HT-29 (cell line): ENCODE results near the gene RFX3. TPM values are rescaled to one million over a fixed set of nuclear protein-coding genes. Genes with fewer than 3 reads are reported as not detected.

ENCODE experiments used
- DNase-seq: peaks from one replicate; pipeline ENCODE4 v3.0.0-alpha.2; 2015; ENCODE audit warnings: low spot score
- total RNA-seq: library from RNA; depleted of rRNA; stranded (reverse); fragments of >200 nt; shearing (Covaris generic); gene quantifications from 2 replicates; pipeline ENCODE4 v1.2.3, GENCODE V29; 2014

The RFX3 gene
- total RNA-seq, 1 experiment from 2014 or later: 4.6 TPM

- DNase-seq: no peak
These were observed 290.3 kb downstream of the RFX3 start for GRCh38 chr9:3235497-3235896.

- no peak for DNase-seq
These were observed 300.9 kb downstream of the RFX3 start for GRCh38 chr9:3224931-3225330.

GRCh38 chr9:3215658-3216057, 310.1 kb downstream of the RFX3 start:
- DNase-seq: no peak

DNA sequence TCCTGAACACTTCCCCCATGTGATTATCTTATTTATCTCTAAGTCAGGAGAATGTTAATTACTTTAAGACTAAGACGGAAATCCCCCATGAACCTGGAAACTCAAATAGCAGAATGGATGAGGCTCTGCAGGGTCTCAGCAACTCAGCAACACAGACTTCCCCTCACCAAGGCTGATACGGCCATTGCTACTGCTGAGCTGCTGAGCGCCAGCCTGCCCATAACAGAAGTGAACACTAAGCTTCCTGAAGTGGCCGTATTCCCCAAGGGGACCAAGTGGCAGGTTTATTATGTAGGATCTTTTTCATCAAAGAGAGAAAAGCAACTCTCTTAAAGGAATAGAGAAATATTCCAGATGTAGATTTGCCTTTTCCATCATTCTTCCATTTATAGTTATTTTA, 311.1 kb downstream of the RFX3 start:
- no peak for DNase-seq

DNA sequence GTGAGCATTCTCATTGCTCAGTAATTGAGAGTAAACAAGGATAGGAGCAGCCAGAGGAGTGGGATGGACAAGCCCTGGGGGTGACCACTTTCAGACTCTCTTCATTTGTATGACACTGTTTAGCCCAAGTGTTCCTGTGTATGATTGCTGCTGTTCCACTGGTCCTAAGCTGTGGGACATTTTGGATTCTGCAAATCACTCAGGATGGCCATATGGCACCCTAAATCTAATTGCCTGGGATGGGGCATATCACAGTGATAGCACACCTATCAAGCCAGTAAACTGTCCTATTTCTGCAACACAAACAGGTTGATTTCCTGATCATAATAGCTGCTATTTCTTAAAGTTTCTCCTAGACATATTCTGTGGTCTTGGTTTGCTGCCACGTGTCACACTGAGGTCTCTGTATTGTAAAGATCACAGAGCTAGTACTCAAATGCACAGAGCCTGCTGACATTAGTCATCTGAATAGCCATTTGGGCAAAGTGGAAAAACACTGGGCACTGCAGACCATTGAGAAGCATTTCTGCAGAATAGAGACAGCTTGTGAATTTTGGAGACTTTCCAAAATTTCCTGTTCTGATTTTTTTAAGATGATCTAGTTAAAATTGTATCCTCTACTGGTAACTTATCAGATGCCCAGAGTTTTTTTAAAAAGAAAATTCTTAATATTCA, 320.2 kb downstream of the RFX3 start:
- DNase-seq: no peak

- DNase-seq: no peak
These were observed 325.4 kb downstream of the RFX3 start for GRCh38 chr9:3200331-3200774.

GRCh38 chr9:3193791-3194190, 332.0 kb downstream of the RFX3 start:
- no peak for DNase-seq

GRCh38 chr9:3191715-3192114, 334.1 kb downstream of the RFX3 start:
- DNase-seq: no peak

DNA sequence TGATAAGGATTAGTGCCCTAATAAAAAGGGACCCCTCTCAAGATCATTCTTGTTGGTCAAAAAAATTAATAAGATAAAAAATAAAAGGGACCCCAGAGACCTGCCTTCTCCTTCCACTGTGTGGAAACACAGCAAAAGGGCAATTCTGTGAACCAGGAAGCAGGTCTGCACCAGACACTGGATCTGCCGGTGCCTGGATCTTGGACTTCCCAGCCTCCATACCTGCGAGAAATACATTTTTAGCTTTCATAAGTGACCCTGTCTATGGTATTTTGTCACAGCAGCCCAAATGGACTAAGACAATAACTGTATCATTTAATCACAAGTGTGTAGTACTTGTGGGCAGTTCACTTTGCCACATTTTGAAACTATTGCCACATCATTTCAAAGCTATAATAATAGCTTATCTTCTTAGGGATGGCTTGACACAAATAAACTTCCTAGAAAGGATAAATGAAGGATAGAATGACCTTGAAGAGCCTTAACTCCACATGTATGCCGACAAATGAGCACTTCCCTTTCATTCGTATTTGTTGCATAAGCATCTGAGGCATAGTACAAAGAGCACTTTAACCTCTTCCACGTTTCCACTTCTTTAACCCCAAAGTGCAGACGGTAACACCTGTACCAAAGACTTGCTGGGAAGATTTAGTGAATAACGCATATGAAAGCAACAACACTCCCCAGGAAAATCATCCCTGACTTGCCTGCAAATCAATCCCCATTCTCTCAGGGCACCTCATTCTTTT, 336.5 kb downstream of the RFX3 start:
- DNase-seq: no peak

DNA sequence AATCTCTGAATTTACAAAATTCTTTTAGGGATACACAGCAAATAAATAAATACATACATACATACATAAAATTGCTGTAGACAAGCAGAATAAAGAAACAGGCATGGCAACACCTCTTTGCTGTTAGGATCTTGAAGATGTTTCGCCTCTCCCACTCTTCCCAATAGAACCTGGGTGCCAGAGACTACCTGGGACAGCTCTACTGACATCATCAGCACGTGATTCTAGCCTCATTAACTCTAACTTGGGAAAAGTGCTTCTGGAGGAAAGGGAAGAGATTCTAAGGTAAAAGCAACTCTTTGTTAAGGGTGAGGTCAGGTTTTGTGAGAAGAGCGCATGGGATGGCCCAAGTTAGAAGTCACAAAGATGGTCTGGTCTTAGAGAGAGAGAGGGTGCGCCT, 339.1 kb downstream of the RFX3 start:
- no peak for DNase-seq

GRCh38 chr9:3181049-3181953, 344.5 kb downstream of the RFX3 start:
- DNase-seq: peak; percentile 11

DNA sequence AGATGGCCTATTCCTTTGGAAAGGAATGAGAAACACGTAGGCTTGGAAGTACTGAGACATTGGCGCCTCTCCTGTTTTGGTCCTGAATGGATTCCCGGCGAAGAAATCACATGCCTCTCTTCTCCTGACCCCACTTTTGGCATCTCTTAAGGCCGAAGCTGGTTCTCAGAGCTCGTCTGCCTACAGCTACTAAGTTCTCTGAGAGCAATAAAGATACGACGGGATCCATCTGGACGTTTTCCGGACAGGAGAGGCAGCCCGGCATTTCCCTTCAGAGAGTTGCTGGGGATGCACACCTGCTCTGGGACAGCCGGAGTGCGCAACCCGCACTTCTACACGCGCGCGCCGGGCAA, 345.1 kb downstream of the RFX3 start:
- no peak for DNase-seq

DNA sequence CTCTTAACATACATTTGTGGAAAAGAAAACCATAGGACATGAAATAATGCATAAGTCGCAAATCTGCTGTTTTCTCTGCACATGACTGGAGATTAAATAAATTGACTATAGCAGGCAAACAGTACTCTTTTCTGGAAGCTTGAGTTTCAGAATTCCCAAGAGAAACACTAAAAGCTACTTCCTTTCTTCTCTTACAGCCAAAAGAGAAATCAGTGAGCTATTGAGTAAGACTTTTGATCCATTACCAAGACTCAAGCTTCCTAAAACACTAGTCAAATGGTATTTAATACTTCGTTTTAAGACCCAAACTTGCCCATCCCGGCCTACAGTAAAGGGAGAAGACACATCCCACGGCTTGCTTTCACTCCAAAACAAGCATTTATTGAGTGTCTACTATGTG, 346.1 kb downstream of the RFX3 start:
- DNase-seq: no peak

DNA sequence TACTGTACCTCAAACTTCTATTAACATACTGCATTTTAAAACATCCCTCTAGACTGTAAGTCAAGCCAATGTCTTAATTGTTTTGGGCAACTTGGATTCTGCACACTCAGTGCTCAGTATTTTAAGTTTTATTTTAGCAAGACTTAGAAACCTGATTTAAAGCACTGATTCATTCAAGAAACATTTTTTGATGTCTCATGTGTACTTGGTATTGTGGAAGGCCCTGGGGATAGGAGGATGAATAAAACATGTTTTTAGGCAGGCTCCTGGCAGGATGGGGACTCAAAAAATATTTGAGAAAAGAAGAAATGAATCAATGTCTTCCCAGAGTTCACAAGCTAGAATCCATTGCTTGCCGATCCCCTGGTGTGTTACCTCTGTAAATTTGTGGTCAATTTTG, 347.9 kb downstream of the RFX3 start:
- DNase-seq: no peak

- no peak for DNase-seq
These were observed 348.5 kb downstream of the RFX3 start for GRCh38 chr9:3177146-3177761.

GRCh38 chr9:3173374-3173773, 352.4 kb downstream of the RFX3 start:
- no peak for DNase-seq

GRCh38 chr9:3170819-3171218, 355.0 kb downstream of the RFX3 start:
- no peak for DNase-seq
